ENCODE data around the gene GUCY1A2.
"Not testable (repeated sequence)": the region's sequence is repeated elsewhere in the genome, so short reads cannot be mapped to it uniquely, and the experiment has no call there.

Gene GUCY1A2, protein sequence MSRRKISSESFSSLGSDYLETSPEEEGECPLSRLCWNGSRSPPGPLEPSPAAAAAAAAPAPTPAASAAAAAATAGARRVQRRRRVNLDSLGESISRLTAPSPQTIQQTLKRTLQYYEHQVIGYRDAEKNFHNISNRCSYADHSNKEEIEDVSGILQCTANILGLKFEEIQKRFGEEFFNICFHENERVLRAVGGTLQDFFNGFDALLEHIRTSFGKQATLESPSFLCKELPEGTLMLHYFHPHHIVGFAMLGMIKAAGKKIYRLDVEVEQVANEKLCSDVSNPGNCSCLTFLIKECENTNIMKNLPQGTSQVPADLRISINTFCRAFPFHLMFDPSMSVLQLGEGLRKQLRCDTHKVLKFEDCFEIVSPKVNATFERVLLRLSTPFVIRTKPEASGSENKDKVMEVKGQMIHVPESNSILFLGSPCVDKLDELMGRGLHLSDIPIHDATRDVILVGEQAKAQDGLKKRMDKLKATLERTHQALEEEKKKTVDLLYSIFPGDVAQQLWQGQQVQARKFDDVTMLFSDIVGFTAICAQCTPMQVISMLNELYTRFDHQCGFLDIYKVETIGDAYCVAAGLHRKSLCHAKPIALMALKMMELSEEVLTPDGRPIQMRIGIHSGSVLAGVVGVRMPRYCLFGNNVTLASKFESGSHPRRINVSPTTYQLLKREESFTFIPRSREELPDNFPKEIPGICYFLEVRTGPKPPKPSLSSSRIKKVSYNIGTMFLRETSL

DNA sequence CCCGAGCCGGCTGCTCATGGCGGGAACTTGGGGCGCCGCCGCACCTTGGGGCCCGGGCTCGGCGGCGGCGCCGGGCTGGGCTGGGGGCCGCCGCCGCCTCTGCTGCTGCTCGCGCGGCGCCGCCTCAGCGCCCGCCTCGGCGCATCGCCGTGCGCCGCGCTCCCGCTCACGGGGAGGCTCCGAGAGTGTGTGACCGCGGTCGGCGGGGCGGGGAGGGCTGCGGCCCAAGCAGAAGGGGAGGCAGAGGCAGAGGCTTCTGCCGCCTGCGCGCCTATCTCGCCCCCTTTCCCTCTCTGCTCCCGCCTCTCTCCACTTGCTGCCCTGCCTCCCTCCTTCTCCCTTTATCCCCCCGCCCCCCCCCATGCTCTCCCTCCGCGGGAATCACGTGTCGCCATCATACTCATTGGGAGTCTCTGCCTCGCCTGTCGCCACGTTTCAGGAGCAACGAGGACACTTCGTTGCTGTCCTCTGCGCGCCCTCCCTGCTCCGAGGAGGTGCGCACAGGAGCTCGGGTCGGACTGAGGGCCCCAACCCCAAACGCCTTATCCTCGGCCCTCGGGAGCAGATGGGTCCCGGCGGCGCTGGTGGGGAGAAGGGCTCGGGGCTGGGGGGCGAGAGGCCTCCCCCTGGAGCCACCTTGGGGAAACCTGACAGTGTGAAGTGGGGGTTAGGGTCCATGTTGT lies at the start of gene GUCY1A2:
Gene GUCY1A2, minus strand, starts transcription at position 258 of the 683 bp plus-strand sequence. CDS start 421 bp downstream, outside the sequence.
- no peak within 1 kb of the TSS for H3K9ac ChIP-seq (ENCODE audit: low read length)
- H3K4me1 ChIP-seq (ENCODE audit: control insufficient read depth, insufficient read depth, low read length) = peaks cover 9% of the 10 kb centered on the region
- H3K27me3 ChIP-seq (ENCODE audit: control insufficient read depth, insufficient read depth, low read length) = peaks cover 33% of the 10 kb centered on the region
- no peak within 1 kb of the TSS for H3K4me3 ChIP-seq (ENCODE audit: low read length)
- no peaks in the 10 kb centered on the region for H3K36me3 ChIP-seq (ENCODE audit: control insufficient read depth, insufficient read depth, low read length)
- H3K9me3 ChIP-seq (ENCODE audit: control insufficient read depth, low read length) = no peaks in the 10 kb centered on the region

DNA sequence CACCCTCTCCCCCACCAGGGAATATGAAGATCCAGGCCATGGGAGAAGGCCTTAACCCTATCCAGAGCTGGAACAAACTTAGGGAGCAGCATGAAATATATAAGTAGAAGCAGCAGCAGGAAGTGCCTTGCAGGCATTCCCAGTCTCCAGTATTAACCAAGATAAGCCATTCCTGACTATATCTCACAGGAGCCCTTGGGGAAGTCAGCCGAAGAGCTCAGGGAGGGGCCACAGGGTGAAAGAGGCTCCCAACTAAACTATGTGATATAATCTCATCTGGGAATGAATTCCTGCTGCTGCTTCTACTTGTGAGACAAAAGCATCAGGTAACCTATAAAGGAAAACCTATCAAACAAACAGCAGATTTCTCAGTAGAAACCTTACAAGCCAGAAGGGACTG lies 36.1 kb upstream of the GUCY1A2 start:
- Histone ChIP-seq H3K4me1 (ENCODE audit: control insufficient read depth, insufficient read depth, low read length) (no peaks in the 10 kb centered on the region), H3K27me3 (ENCODE audit: control insufficient read depth, insufficient read depth, low read length) (no peaks in the 10 kb centered on the region), H3K4me3 (ENCODE audit: low read length) (no peak overlapping the region), H3K9me3 (ENCODE audit: control insufficient read depth, low read length) (no peaks in the 10 kb centered on the region), H3K36me3 (ENCODE audit: control insufficient read depth, insufficient read depth, low read length) (no peaks in the 10 kb centered on the region), H3K9ac (ENCODE audit: low read length) (no peak overlapping the region)

DNA sequence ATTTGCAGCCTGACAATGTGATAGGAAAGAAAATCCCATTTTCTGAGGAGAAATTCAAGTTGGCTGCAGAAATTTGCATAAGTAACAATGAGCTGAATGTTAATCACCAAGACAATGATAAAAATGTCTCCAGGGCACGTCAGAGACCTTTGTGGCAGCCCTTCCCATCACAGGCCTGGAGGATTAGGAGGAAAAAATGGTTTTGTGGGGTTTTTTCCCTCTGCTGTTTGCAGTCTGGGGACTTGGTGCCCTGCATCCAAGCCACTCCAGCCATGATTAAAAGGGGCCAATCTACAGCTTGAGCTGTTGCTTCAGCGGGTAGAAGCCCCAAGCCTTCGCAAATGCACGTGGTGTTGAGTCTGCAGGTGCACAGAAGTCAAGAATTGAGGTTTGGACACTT lies 33.1 kb upstream of the GUCY1A2 start:
- not testable (repeated sequence) for H3K9me3 ChIP-seq (ENCODE audit: control insufficient read depth, low read length); H3K4me3 ChIP-seq (ENCODE audit: low read length); H3K4me1 ChIP-seq (ENCODE audit: control insufficient read depth, insufficient read depth, low read length); H3K27me3 ChIP-seq (ENCODE audit: control insufficient read depth, insufficient read depth, low read length); H3K36me3 ChIP-seq (ENCODE audit: control insufficient read depth, insufficient read depth, low read length); H3K9ac ChIP-seq (ENCODE audit: low read length)

DNA sequence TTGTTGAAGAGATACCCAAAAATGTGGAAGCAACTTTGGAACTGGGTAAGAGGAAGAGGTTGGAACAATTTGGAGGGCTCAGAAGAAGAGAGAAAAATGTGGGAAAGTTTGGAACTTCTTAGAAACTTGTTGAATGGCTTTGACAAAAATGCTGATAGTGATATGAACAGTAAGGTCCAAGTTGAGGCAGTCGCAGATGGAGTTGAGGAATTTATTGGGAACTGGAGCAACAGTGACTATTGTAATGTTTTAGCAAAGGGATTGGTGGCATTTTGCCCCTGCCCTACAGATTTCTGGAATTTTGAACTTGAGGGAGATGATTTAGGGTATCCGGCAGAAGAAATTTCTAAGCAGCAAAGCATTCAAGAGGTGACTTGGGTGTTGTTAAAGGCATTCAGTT lies 32.6 kb upstream of the GUCY1A2 start:
- H3K9ac ChIP-seq (ENCODE audit: low read length); H3K9me3 ChIP-seq (ENCODE audit: control insufficient read depth, low read length); H3K36me3 ChIP-seq (ENCODE audit: control insufficient read depth, insufficient read depth, low read length): not testable (repeated sequence)

DNA sequence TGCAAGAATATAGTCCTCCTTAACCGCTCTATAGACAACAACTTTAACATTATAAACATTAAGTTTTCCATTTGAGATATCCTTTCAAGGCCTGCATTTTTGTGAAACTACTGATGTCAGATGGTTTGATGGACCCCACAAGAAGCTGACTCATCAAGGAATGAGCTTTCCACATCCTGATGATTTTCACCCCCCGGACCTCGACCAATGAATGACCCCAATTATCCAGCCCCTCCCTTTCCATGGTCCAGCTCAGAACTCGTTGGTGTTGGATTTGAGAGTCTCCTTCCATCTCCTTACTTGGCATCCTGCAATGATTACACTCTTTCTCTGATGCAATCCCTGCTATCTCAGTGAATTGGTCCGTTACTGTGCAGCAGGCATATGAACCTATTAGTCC lies 31.8 kb upstream of the GUCY1A2 start:
- H3K9me3 ChIP-seq (ENCODE audit: control insufficient read depth, low read length) = no peaks in the 10 kb centered on the region
- no peak overlapping the region for H3K4me3 ChIP-seq (ENCODE audit: low read length)
- no peak overlapping the region for H3K9ac ChIP-seq (ENCODE audit: low read length)
- H3K36me3 ChIP-seq (ENCODE audit: control insufficient read depth, insufficient read depth, low read length) = no peaks in the 10 kb centered on the region
- H3K27me3 ChIP-seq (ENCODE audit: control insufficient read depth, insufficient read depth, low read length) = no peaks in the 10 kb centered on the region
- H3K4me1 ChIP-seq (ENCODE audit: control insufficient read depth, insufficient read depth, low read length) = no peaks in the 10 kb centered on the region

More for the DNA sequence above, 32.6 kb upstream of the GUCY1A2 start:
- not testable (repeated sequence) for H3K4me3 ChIP-seq (ENCODE audit: low read length); H3K4me1 ChIP-seq (ENCODE audit: control insufficient read depth, insufficient read depth, low read length); H3K27me3 ChIP-seq (ENCODE audit: control insufficient read depth, insufficient read depth, low read length)

DNA sequence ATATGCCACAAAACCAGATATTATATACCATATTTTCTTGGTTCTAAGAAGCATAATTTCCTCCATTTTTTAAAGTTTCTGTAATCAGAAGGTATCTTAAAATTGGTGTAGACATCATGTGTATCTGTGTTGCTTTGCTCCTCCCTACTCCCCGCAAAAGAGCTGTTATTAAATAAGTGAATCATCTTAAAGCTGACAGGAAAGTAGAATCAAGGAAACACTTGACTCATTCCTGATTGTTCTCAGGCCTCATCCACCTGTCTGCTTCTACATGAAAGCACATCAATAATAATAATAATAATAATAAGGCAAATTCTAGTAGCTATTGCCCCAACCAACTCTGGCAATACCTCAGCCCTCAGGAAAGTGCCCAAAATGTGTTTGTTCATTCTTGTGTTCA lies 26.2 kb upstream of the GUCY1A2 start:
- H3K9me3 ChIP-seq (ENCODE audit: control insufficient read depth, low read length) = no peaks in the 10 kb centered on the region
- no peak overlapping the region for H3K4me3 ChIP-seq (ENCODE audit: low read length)
- no peaks in the 10 kb centered on the region for H3K4me1 ChIP-seq (ENCODE audit: control insufficient read depth, insufficient read depth, low read length)
- no peaks in the 10 kb centered on the region for H3K27me3 ChIP-seq (ENCODE audit: control insufficient read depth, insufficient read depth, low read length)
- no peak overlapping the region for H3K9ac ChIP-seq (ENCODE audit: low read length)
- no peaks in the 10 kb centered on the region for H3K36me3 ChIP-seq (ENCODE audit: control insufficient read depth, insufficient read depth, low read length)

DNA sequence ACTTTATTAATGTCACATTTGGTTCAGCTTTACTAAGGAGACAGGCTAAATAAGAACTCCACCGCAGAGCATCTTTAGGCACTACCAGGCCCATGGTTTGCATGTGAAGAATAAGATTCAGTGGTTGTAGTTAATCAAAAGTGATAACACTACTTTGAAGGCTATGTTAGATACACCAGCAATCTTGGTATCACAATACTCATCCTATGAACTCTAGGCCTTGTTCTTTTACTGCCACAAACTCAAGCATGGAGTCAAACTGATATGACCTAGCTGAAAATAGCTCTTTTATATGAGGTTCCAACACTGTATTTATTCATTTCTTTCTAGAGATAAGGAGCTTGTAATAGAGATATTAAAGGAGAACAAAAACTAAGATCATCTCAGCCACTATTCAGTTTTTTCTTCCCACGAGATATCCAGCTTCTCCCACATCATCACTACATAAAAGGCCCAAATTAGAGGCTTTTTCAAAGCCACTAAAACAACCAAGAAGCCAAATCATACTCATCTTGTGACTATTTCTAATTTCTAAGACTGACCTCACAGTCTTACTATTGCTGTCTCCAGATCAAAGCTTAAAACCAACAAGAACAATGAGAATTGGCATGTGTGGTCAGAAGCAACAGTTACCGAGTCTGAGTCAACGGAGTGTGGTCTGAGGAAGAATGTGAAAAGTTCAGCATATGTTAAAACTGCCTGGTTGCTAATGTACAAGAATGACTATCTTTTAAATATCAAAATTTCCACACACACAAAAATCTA lies 25.1 kb upstream of the GUCY1A2 start:
- H3K36me3 ChIP-seq (ENCODE audit: control insufficient read depth, insufficient read depth, low read length) = no peaks in the 10 kb centered on the region
- no peak overlapping the region for H3K4me3 ChIP-seq (ENCODE audit: low read length)
- no peaks in the 10 kb centered on the region for H3K4me1 ChIP-seq (ENCODE audit: control insufficient read depth, insufficient read depth, low read length)
- H3K27me3 ChIP-seq (ENCODE audit: control insufficient read depth, insufficient read depth, low read length) = no peaks in the 10 kb centered on the region
- no peak overlapping the region for H3K9ac ChIP-seq (ENCODE audit: low read length)
- no peaks in the 10 kb centered on the region for H3K9me3 ChIP-seq (ENCODE audit: control insufficient read depth, low read length)

DNA sequence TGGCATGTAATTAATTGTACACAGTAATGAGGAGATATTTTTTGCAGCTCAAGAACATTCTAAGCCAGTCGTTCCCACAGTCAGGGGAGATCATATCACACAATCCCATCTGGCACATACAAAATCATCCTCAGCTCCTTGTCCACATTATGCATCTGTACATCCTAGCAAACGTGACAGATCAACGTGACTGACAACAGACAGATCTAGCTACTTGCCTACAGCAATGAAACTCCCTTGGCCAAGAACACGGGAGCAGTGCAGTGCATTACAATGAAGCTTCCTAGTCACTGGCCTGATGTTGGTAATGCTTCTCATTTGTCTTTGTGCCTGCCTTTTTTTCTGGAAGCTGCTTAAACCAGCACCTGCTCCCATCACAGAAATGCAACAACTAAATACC lies 24.5 kb upstream of the GUCY1A2 start:
- Histone ChIP-seq H3K27me3 (ENCODE audit: control insufficient read depth, insufficient read depth, low read length) (no peaks in the 10 kb centered on the region), H3K36me3 (ENCODE audit: control insufficient read depth, insufficient read depth, low read length) (no peaks in the 10 kb centered on the region), H3K9ac (ENCODE audit: low read length) (no peak overlapping the region), H3K4me1 (ENCODE audit: control insufficient read depth, insufficient read depth, low read length) (no peaks in the 10 kb centered on the region), H3K4me3 (ENCODE audit: low read length) (no peak overlapping the region), H3K9me3 (ENCODE audit: control insufficient read depth, low read length) (no peaks in the 10 kb centered on the region)

DNA sequence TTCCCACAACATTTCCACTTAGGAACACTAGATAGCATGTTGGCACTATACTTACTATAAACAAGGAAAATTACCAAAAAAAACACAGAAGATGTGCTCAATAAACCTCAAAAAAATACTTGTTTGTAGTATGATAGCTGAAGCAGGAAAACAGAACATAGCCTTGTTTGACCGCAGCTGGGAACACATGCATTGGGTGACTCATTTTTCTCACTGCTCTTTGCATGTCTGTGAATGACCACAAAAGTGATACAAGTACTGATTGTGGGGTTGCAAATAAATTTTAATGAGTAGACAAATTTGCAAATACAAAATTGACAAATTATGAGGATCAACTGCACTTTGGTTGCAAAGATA lies 22.8 kb upstream of the GUCY1A2 start:
- Histone ChIP-seq H3K36me3 (ENCODE audit: control insufficient read depth, insufficient read depth, low read length) (no peaks in the 10 kb centered on the region), H3K27me3 (ENCODE audit: control insufficient read depth, insufficient read depth, low read length) (no peaks in the 10 kb centered on the region), H3K9me3 (ENCODE audit: control insufficient read depth, low read length) (no peaks in the 10 kb centered on the region), H3K4me1 (ENCODE audit: control insufficient read depth, insufficient read depth, low read length) (no peaks in the 10 kb centered on the region), H3K9ac (ENCODE audit: low read length) (no peak overlapping the region), H3K4me3 (ENCODE audit: low read length) (no peak overlapping the region)

DNA sequence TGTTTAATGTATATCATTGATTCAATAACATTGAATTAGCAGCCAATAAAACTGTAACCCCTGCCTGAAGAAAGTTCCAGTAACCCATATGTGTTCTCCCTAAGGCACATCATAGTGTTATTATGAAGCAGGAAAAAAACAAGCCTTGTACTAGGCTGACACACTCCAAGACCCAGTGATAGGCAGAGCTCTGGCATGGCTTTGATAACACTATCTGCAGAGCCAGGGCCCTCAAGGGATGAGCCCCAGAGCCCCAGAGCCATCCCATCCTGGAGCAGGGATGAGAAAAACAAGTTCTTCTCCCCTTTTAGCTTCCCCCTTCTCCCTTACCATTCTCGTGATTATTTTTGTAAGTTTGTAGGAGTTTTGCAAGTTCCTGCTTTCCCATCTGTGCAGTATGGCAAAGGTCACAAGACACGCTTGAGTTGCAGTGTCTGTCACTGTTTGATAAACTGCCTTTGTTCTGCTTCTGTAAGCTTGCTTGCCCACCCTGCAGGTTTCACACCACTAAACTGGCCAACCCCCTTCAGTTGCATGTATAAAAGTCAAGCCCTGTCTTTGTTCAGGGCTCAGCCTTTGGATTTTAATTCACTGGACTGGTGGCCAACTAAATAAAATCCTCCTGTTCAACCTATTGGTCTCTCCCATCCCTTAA lies 22.3 kb upstream of the GUCY1A2 start:
- no peak overlapping the region for H3K9ac ChIP-seq (ENCODE audit: low read length)
- no peaks in the 10 kb centered on the region for H3K4me1 ChIP-seq (ENCODE audit: control insufficient read depth, insufficient read depth, low read length)
- H3K9me3 ChIP-seq (ENCODE audit: control insufficient read depth, low read length) = no peaks in the 10 kb centered on the region
- no peak overlapping the region for H3K4me3 ChIP-seq (ENCODE audit: low read length)
- no peaks in the 10 kb centered on the region for H3K36me3 ChIP-seq (ENCODE audit: control insufficient read depth, insufficient read depth, low read length)
- H3K27me3 ChIP-seq (ENCODE audit: control insufficient read depth, insufficient read depth, low read length) = no peaks in the 10 kb centered on the region

DNA sequence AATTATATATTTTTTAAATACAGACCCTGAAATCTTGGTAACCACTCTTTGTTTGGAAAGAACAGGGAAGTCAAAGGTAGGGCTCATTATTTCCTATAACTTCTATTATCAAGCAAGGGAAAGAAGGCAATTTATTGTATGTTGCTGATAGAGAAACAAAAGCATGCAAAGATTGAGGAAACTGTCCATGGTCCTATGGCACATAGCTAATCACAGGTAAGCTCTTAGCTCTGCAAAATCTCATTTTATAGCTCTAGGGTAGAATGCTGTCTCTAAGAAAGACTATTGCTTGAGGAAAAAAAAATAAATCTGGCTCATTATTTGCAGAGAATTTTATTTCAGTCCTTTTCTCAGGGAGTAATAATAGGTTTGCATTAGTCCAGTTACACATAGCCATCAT lies 7.4 kb upstream of the GUCY1A2 start:
- H3K9ac ChIP-seq (ENCODE audit: low read length) = no peak overlapping the region
- H3K4me1 ChIP-seq (ENCODE audit: control insufficient read depth, insufficient read depth, low read length) = no peaks in the 10 kb centered on the region
- no peaks in the 10 kb centered on the region for H3K27me3 ChIP-seq (ENCODE audit: control insufficient read depth, insufficient read depth, low read length)
- no peaks in the 10 kb centered on the region for H3K9me3 ChIP-seq (ENCODE audit: control insufficient read depth, low read length)
- H3K4me3 ChIP-seq (ENCODE audit: low read length) = no peak overlapping the region
- H3K36me3 ChIP-seq (ENCODE audit: control insufficient read depth, insufficient read depth, low read length) = no peaks in the 10 kb centered on the region
